Measurements from ENCODE around the gene DEPDC1B.
"Not testable (repeated sequence)": the region's sequence is repeated elsewhere in the genome, so short reads cannot be mapped to it uniquely, and the experiment has no call there.

DEPDC1B gene

GRCh38 chr5:60699609-60700415 is at the start of gene DEPDC1B:
TSS of gene DEPDC1B (minus strand) at chr5:60700166. CDS start at chr5:60700093, 73 bp downstream.
- DNase-seq (ENCODE audit: low read depth): peak; percentile 71
- H3K4me3 ChIP-seq (ENCODE audit: low read depth, low read length): peak within 1 kb of the TSS; percentile 80

GRCh38 chr5:60744682-60745081 is 44.7 kb upstream of the DEPDC1B start:
- no peak overlapping the region for H3K4me3 ChIP-seq (ENCODE audit: low read depth, low read length)

GRCh38 chr5:60743511-60744314 is 43.7 kb upstream of the DEPDC1B start:
- no peak for DNase-seq (ENCODE audit: low read depth)
- H3K4me3 ChIP-seq (ENCODE audit: low read depth, low read length): no peak overlapping the region

More at GRCh38 chr5:60744682-60745081, 44.7 kb upstream of the DEPDC1B start:
- no peak for DNase-seq (ENCODE audit: low read depth)

- H3K4me3 ChIP-seq (ENCODE audit: low read depth, low read length): no peak overlapping the region
- no peak for DNase-seq (ENCODE audit: low read depth)
Measured at GRCh38 chr5:60740322-60740721, 40.4 kb upstream of the DEPDC1B start.

- DNase-seq (ENCODE audit: low read depth): no peak
- no peak overlapping the region for H3K4me3 ChIP-seq (ENCODE audit: low read depth, low read length)
Measured at GRCh38 chr5:60738933-60739332, 39.0 kb upstream of the DEPDC1B start.

- no peak for DNase-seq (ENCODE audit: low read depth)
- H3K4me3 ChIP-seq (ENCODE audit: low read depth, low read length): no peak overlapping the region
Measured at GRCh38 chr5:60738461-60738860, 38.5 kb upstream of the DEPDC1B start.

GRCh38 chr5:60730858-60731257 is 30.9 kb upstream of the DEPDC1B start:
- H3K4me3 ChIP-seq (ENCODE audit: low read depth, low read length); DNase-seq (ENCODE audit: low read depth): not testable (repeated sequence)

GRCh38 chr5:60727033-60727679 is 27.2 kb upstream of the DEPDC1B start:
- DNase-seq (ENCODE audit: low read depth): no peak
- H3K4me3 ChIP-seq (ENCODE audit: low read depth, low read length): no peak overlapping the region

GRCh38 chr5:60724126-60724525 is 24.2 kb upstream of the DEPDC1B start:
- no peak for DNase-seq (ENCODE audit: low read depth)
- H3K4me3 ChIP-seq (ENCODE audit: low read depth, low read length): no peak overlapping the region

- DNase-seq (ENCODE audit: low read depth): no peak
- no peak overlapping the region for H3K4me3 ChIP-seq (ENCODE audit: low read depth, low read length)
Measured at GRCh38 chr5:60722416-60722815, 22.4 kb upstream of the DEPDC1B start.

GRCh38 chr5:60719329-60719728 is 19.4 kb upstream of the DEPDC1B start:
- H3K4me3 ChIP-seq (ENCODE audit: low read depth, low read length): no peak overlapping the region
- no peak for DNase-seq (ENCODE audit: low read depth)

GRCh38 chr5:60718166-60718892 is 18.4 kb upstream of the DEPDC1B start:
- no peak for DNase-seq (ENCODE audit: low read depth)

GRCh38 chr5:60715201-60715928 is 15.4 kb upstream of the DEPDC1B start:
- DNase-seq (ENCODE audit: low read depth); H3K4me3 ChIP-seq (ENCODE audit: low read depth, low read length): not testable (repeated sequence)

More at GRCh38 chr5:60718166-60718892, 18.4 kb upstream of the DEPDC1B start:
- H3K4me3 ChIP-seq (ENCODE audit: low read depth, low read length): no peak overlapping the region

- H3K4me3 ChIP-seq (ENCODE audit: low read depth, low read length): no peak overlapping the region
- no peak for DNase-seq (ENCODE audit: low read depth)
Measured at GRCh38 chr5:60712950-60713349, 13.0 kb upstream of the DEPDC1B start.

GRCh38 chr5:60711892-60712291 is 11.9 kb upstream of the DEPDC1B start:
- not testable (repeated sequence) for H3K4me3 ChIP-seq (ENCODE audit: low read depth, low read length); DNase-seq (ENCODE audit: low read depth)

GRCh38 chr5:60710362-60710761 is 10.4 kb upstream of the DEPDC1B start:
- no peak overlapping the region for H3K4me3 ChIP-seq (ENCODE audit: low read depth, low read length)
- DNase-seq (ENCODE audit: low read depth): no peak

GRCh38 chr5:60705144-60705543 is 5.2 kb upstream of the DEPDC1B start:
- H3K4me3 ChIP-seq (ENCODE audit: low read depth, low read length): no peak overlapping the region
- DNase-seq (ENCODE audit: low read depth): no peak

- DNase-seq (ENCODE audit: low read depth): no peak
- H3K4me3 ChIP-seq (ENCODE audit: low read depth, low read length): no peak overlapping the region
Measured at GRCh38 chr5:60703944-60704343, 4.0 kb upstream of the DEPDC1B start.

Data from skeletal muscle cell (primary cell).